K562 (cell line): Measurements from ENCODE around the gene CCDC3. TPM values are rescaled to one million over a fixed set of nuclear protein-coding genes. Genes with fewer than 3 reads are reported as not detected.

Experiments used
- ATAC-seq: fragments of 200-7000 bp; cut with Tn5 transposase; 3 replicates; pipeline ENCODE4 v1.9.1; 2020; ENCODE audit warnings: moderate library complexity
- BruUV-seq: library from RNA; stranded (reverse); fragments of 400-500 nt; replicated peaks from 2 replicates; lab custom pipeline; 2021; lab: Mats Ljungman, UMichigan
- CTCF ChIA-PET: fragments of 300-600 bp; formaldehyde crosslinking; extraction: SDS; loops from one replicate; lab custom pipeline; 2021; ENCODE audit warnings: low intra/inter-chr PET ratio; lab: Yijun Ruan, JAX
- POLR2A ChIA-PET: fragments of 300-600, 350-650 bp; sonication (Branson Sonifier 250); formaldehyde crosslinking; extraction: SDS; loops from one replicate; lab custom pipeline; 2021; ENCODE audit warnings: antibody characterized with exemption, inconsistent platforms; lab: Yijun Ruan, JAX
- DNase-seq, 4 experiments: peaks; one replicate each; pipeline versions ENCODE4 v3.0.0 to v3.0.0-alpha.2; 2011 to 2018; ENCODE audit warnings: low spot score in 3 of 4, mixed read lengths in 3 of 4; ENCODE audit errors: extremely low read depth in 1 of 4
- FAIRE-seq: peaks from 2 replicates; lab custom pipeline; 2011; peaks lifted over from hg19 to GRCh38; lab: Jason Lieb, UNC
- H2AFZ ChIP-seq: 2 replicates; pipeline ENCODE4 v1.6.0; 2011; ENCODE audit warnings: low read depth, low read length, control low read depth, inconsistent platforms
- H3K27ac ChIP-seq: fragments of 200-600 bp; 3 replicates; pipeline ENCODE4 v1.8.0; 2011; ENCODE audit warnings: low read depth, mild to moderate bottlenecking, control low read depth, inconsistent platforms, low read length, moderate library complexity, mixed read lengths; ENCODE audit errors: extremely low read depth
- H3K27me3 ChIP-seq, 2 experiments: fragments of 300-600 bp in 1 of 2; 2 replicates in 1 of 2; 3 replicates in 1 of 2; pipeline versions ENCODE4 v1.6.0 to v1.8.0; 2011; ENCODE audit warnings: inconsistent platforms in 2 of 2, low read length in 2 of 2, mild to moderate bottlenecking in 1 of 2, mixed read lengths in 1 of 2, moderate library complexity in 1 of 2; ENCODE audit not compliant: control insufficient read depth in 2 of 2, insufficient read depth in 2 of 2
- H3K36me3 ChIP-seq: fragments of 300-600 bp; 3 replicates; pipeline ENCODE4 v1.8.0; 2011; ENCODE audit warnings: mild to moderate bottlenecking, low read length, inconsistent platforms; ENCODE audit not compliant: control insufficient read depth, insufficient read depth
- H3K4me1 ChIP-seq, 2 experiments: fragments of 200-600 bp in 1 of 2; replicated peaks in 1 of 2; 2 replicates in 1 of 2; 3 replicates in 1 of 2; pipeline versions ENCODE4 v1.5.1 to v1.8.0; 2011; ENCODE audit warnings: inconsistent platforms in 2 of 2, low read length in 2 of 2, mild to moderate bottlenecking in 1 of 2, mixed read lengths in 1 of 2, moderate library complexity in 1 of 2; ENCODE audit not compliant: control insufficient read depth in 2 of 2, insufficient read depth in 2 of 2
- H3K4me2 ChIP-seq: 2 replicates; pipeline ENCODE4 v1.6.1; 2011; ENCODE audit warnings: low read length, control low read depth, inconsistent platforms, mixed read lengths; ENCODE audit not compliant: insufficient read depth
- H3K4me3 ChIP-seq: fragments of 200-600 bp; sonication (generic), shearing (Covaris generic); 2 replicates; pipeline ENCODE4 v1.5.1; 2016; ENCODE audit warnings: control low read depth, inconsistent platforms
- H3K79me2 ChIP-seq: fragments of 200-600 bp; 3 replicates; pipeline ENCODE4 v1.8.0; 2011; ENCODE audit warnings: low read length, inconsistent platforms; ENCODE audit not compliant: control insufficient read depth, insufficient read depth
- H3K9ac ChIP-seq, 2 experiments: 2 replicates each; pipeline versions ENCODE4 v1.6.0 to v1.6.1; 2011; ENCODE audit warnings: low read depth in 2 of 2, low read length in 2 of 2, control low read depth in 1 of 2, inconsistent platforms in 1 of 2, mild to moderate bottlenecking in 1 of 2, mixed read lengths in 1 of 2; ENCODE audit not compliant: insufficient read depth in 1 of 2
- H3K9me1 ChIP-seq: one replicate; pipeline ENCODE4 v1.6.0; 2011; ENCODE audit warnings: inconsistent platforms, mild to moderate bottlenecking, low read length, moderate library complexity; ENCODE audit not compliant: control insufficient read depth, insufficient read depth
- H3K9me3 ChIP-seq: replicated peaks from 2 replicates; pipeline ENCODE4 v1.5.1; 2011; ENCODE audit warnings: low read depth, low read length, inconsistent platforms; ENCODE audit not compliant: control insufficient read depth, insufficient read depth
- H4K20me1 ChIP-seq: replicated peaks from 2 replicates; pipeline ENCODE4 v1.6.1; 2011; ENCODE audit warnings: low read length, inconsistent platforms, mixed read lengths; ENCODE audit not compliant: control insufficient read depth, insufficient read depth
- ARHGAP35 ChIP-seq: fragments of 450-650 bp; IDR thresholded peaks from 2 replicates; pipeline ENCODE4 v1.6.1; 2018; ENCODE audit not compliant: partially characterized antibody
- CHD1 ChIP-seq: fragments of 200-600 bp; sonication (generic); IDR thresholded peaks from one replicate; pipeline ENCODE4 v1.6.1; 2012; ENCODE audit warnings: mild to moderate bottlenecking, moderate library complexity, low read length, inconsistent platforms
- HDAC2 ChIP-seq: fragments of 450-650 bp; IDR thresholded peaks from 2 replicates; pipeline ENCODE4 v1.6.1; 2016; ENCODE audit warnings: mild to moderate bottlenecking
- MEF2A ChIP-seq: IDR thresholded peaks from 2 replicates; pipeline ENCODE4 v1.6.1; 2011; ENCODE audit warnings: low read depth, mild to moderate bottlenecking, low read length, moderate library complexity; ENCODE audit not compliant: control insufficient read depth
- RAD51 ChIP-seq: fragments of 450-650 bp; IDR thresholded peaks from 2 replicates; pipeline ENCODE4 v1.7.1; 2016; ENCODE audit warnings: low read depth, mild to moderate bottlenecking, borderline replicate concordance
- SAP30 ChIP-seq: fragments of 200-600 bp; sonication (generic); IDR thresholded peaks from 2 replicates; pipeline ENCODE4 v1.6.1; 2012; ENCODE audit warnings: borderline replicate concordance, low read depth, mild to moderate bottlenecking, moderate library complexity, low read length, control low read depth, inconsistent platforms; ENCODE audit not compliant: insufficient read depth, poor library complexity, severe bottlenecking
- SMAD4 ChIP-seq: fragments of 250-450 bp; sonication (Bioruptor Pico); conservative IDR thresholded peaks from 2 replicates; pipeline ENCODE4 v1.8.0; 2021; ENCODE audit warnings: inconsistent platforms, mild to moderate bottlenecking, moderate library complexity
- SMC3 ChIP-seq: conservative IDR thresholded peaks from 2 replicates; pipeline ENCODE4 v1.6.1; 2011; ENCODE audit warnings: low read depth, low read length, improper control_type of control experiment; ENCODE audit not compliant: insufficient read depth
- SNRNP70 ChIP-seq: fragments of 200-400 bp; formaldehyde crosslinking; optimal IDR thresholded peaks from 2 replicates; pipeline ENCODE3; 2017; ENCODE audit warnings: low read depth, low read length
- U2AF2 ChIP-seq: fragments of 200-400 bp; formaldehyde crosslinking; optimal IDR thresholded peaks from 2 replicates; pipeline ENCODE3; 2017; ENCODE audit warnings: low read depth, mild to moderate bottlenecking, low read length
- YY1 ChIP-seq, 3 experiments: IDR thresholded peaks; 2 replicates each; pipeline ENCODE4 v1.6.1; 2011; ENCODE audit warnings: low read length in 2 of 3, mild to moderate bottlenecking in 2 of 3, moderate library complexity in 2 of 3, borderline replicate concordance in 1 of 3, control low read depth in 1 of 3, low read depth in 1 of 3; ENCODE audit not compliant: insufficient read depth in 3 of 3, insufficient replicate concordance in 2 of 3, control insufficient read depth in 1 of 3, insufficient read length in 1 of 3; ENCODE audit errors: extremely low read depth in 1 of 3
- ZFP36 ChIP-seq: fragments of 150-350 bp; IDR thresholded peaks from 2 replicates; pipeline ENCODE4 v1.6.1; 2018; ENCODE audit warnings: low read length, low read depth; ENCODE audit not compliant: partially characterized antibody
- ZNF384 ChIP-seq: IDR thresholded peaks from 2 replicates; pipeline ENCODE4 v1.6.1; 2012; ENCODE audit warnings: low read depth, low read length, improper control_type of control experiment
- ZNF445 ChIP-seq: fragments of 250-450 bp; sonication (Bioruptor Pico); IDR thresholded peaks from 2 replicates; pipeline ENCODE4 v1.4.0; 2020; ENCODE audit warnings: low read depth, mild to moderate bottlenecking, moderate library complexity
- ZSCAN29 ChIP-seq: fragments of 450-650 bp; IDR thresholded peaks from 2 replicates; pipeline ENCODE4 v1.6.1; 2017
- WGBS: fragments of 100-300 bp; shearing (Covaris generic); methylation state at CpG from one replicate; pipeline ENCODE4 v1.1.6; 2016; ENCODE audit warnings: low coverage, mixed read lengths; ENCODE audit not compliant: insufficient coverage; ENCODE audit errors: missing lambda C conversion rate; 5-methylcytosine and 5-hydroxymethylcytosine counted together
- in situ Hi-C: fragments of 300-500 bp; cut with MboI; formaldehyde crosslinking; loops from 4 replicates; pipeline ENCODE4 v1.15.0; 2018; ENCODE audit warnings: inconsistent platforms, mixed read lengths
- intact Hi-C: fragments of 100-400 bp; cut with micrococcal nuclease; formaldehyde crosslinking; loops from 2 replicates; pipeline ENCODE4 v1.14.2; 2022
- polyA plus RNA-seq, 8 experiments: library from polyadenylated mRNA; depleted of rRNA in 4 of 8; stranded (reverse) in 5 of 8; unstranded in 3 of 8; fragments of >200 nt; fragmentation: Nextera tagmentation in 2 of 8; fragmentation: Illumina TruSeq in 1 of 8; extraction: Ambion mirVana in 2 of 8; extraction: Trizol in 1 of 8; gene quantifications; 2 replicates each; pipeline versions ENCODE4 v1.2.1 to v1.2.3, GENCODE V29; 2011 to 2014; ENCODE audit warnings: inconsistent platforms in 1 of 8, missing spikeins in 1 of 8
- total RNA-seq, 7 experiments: library from RNA; depleted of rRNA in 6 of 7; stranded (reverse); fragments of >200 nt in 6 of 7; fragmentation: Illumina TruSeq in 2 of 7; extraction: Trizol in 2 of 7; gene quantifications; 2 replicates each; pipeline versions ENCODE4 v1.2.1 to v1.2.3, GENCODE V29; 2011 to 2021; ENCODE audit warnings: low replicate concordance in 1 of 7
- TF ChIP-seq, protein P1 (sequence below): sonication (generic); formaldehyde crosslinking; IDR thresholded peaks from 2 replicates; pipeline ENCODE4 v1.8.1; 2023; ENCODE audit warnings: mild to moderate bottlenecking, missing genetic modification reagents

CCDC3 gene
- total and polyA plus RNA-seq, 9 of the 15 experiments (the other 6 are each of a cell fraction or from before 2014, with no cell fraction given) = not detected

DNA sequence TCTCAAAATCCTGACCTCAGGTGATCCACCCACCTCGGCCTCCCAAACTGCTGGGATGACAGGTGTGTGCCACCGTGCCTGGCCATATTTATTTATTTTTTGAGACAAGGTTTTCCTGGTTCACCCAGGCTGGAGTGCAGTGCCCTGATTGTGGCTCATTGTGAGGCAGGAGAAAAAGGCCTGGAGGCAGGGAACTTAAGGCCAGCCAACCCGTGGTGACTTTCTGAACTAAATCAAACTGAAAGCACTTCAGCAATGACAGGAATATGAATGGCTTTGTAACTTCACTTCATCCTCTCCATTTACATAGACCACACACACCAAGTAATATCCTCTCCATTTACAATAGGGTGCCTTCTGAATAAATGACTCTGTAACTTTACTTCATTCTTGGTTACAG lies 124.4 kb downstream of the CCDC3 start:
- H3K36me3 ChIP-seq = no peaks in the 10 kb centered on the region
- intact Hi-C loops (no loop called here), in situ Hi-C loops (no loop called here)
- H3K9ac ChIP-seq = no peak overlapping the region
- TF ChIP-seq ZFP36 (no peak), SAP30 (no peak), ARHGAP35 (no peak), HDAC2 (no peak), ZNF384 (no peak), SMAD4 (CRISPR knock-in tag) (no peak), SMC3 (no peak), CHD1 (no peak), SNRNP70 (no peak), U2AF2 (no peak), RAD51 (no peak), YY1 (IDR thresholded peaks at IDR 0.05; ENCODE audit: borderline replicate concordance in 1 of 3, control insufficient read depth in 1 of 3, extremely low read depth in 1 of 3, insufficient read depth in 3 of 3, insufficient read length in 1 of 3, insufficient replicate concordance in 2 of 3, low read depth in 1 of 3, low read length in 2 of 3) (no peak), ZSCAN29 (no peak), ZNF445 (no peak), MEF2A (no peak)
- TF ChIP-seq, protein P1, sequence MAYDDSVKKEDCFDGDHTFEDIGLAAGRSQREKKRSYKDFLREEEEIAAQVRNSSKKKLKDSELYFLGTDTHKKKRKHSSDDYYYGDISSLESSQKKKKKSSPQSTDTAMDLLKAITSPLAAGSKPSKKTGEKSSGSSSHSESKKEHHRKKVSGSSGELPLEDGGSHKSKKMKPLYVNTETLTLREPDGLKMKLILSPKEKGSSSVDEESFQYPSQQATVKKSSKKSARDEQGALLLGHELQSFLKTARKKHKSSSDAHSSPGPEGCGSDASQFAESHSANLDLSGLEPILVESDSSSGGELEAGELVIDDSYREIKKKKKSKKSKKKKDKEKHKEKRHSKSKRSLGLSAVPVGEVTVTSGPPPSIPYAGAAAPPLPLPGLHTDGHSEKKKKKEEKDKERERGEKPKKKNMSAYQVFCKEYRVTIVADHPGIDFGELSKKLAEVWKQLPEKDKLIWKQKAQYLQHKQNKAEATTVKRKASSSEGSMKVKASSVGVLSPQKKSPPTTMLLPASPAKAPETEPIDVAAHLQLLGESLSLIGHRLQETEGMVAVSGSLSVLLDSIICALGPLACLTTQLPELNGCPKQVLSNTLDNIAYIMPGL = no peak
- H3K9me3 ChIP-seq = no peaks in the 10 kb centered on the region
- ATAC-seq (no peak), DNase-seq (no peak), FAIRE-seq (no peak)
- peaks cover 0 to 13% of the 10 kb centered on the region in 2 experiments; a peak in 1 of 5 replicates for H3K27me3 ChIP-seq
- no peaks in the 10 kb centered on the region for H3K79me2 ChIP-seq
- no peak overlapping the region for H3K4me3 ChIP-seq
- POLR2A ChIA-PET = no interaction called here
- H4K20me1 ChIP-seq = no peaks in the 10 kb centered on the region
- no peak overlapping the region for H3K27ac ChIP-seq
- BruUV-seq = no TSS peak
- H3K4me1 ChIP-seq = no peaks in the 10 kb centered on the region; a peak in 1 of 5 replicates
- H2AFZ ChIP-seq = no peak overlapping the region
- CTCF ChIA-PET = no interaction called here
- H3K4me2 ChIP-seq = no peak overlapping the region
- H3K9me1 ChIP-seq = no peaks in the 10 kb centered on the region
- 0% methylated on average over 3 of the region's 3 CpGs for WGBS
